HG03521 (cell line): ENCODE measurements around the gene ZDHHC4.

Experiments used
- ATAC-seq: cut with Tn5 transposase; IDR thresholded peaks from one replicate; pipeline ENCODE4 v1.9.1; 2021; ENCODE audit warnings: mild to moderate bottlenecking, moderate library complexity; ENCODE audit not compliant: unreplicated experiment

The ZDHHC4 gene

GRCh38 chr7:6604458-6604857 lies 27.2 kb downstream of the ZDHHC4 start:
- no peak for ATAC-seq

- no peak for ATAC-seq
These were observed 29.8 kb downstream of the ZDHHC4 start for GRCh38 chr7:6606866-6607583.

GRCh38 chr7:6607651-6608051 lies 30.4 kb downstream of the ZDHHC4 start:
- no peak for ATAC-seq

- no peak for ATAC-seq
These were observed 30.8 kb downstream of the ZDHHC4 start for GRCh38 chr7:6608081-6608480.

GRCh38 chr7:6608794-6609193 lies 31.5 kb downstream of the ZDHHC4 start:
- no peak for ATAC-seq

GRCh38 chr7:6612819-6613218 lies 35.6 kb downstream of the ZDHHC4 start:
- ATAC-seq: no peak

- ATAC-seq: no peak
These were observed 36.5 kb downstream of the ZDHHC4 start for GRCh38 chr7:6613706-6614105.

GRCh38 chr7:6614953-6615722 lies 37.9 kb downstream of the ZDHHC4 start, which contains the start of gene ZNF853:
TSS of gene ZNF853 (plus strand) at chr7:6615610. CDS start at chr7:6616175, 565 bp downstream.
- no peak for ATAC-seq

- ATAC-seq: no peak
These were observed 38.7 kb downstream of the ZDHHC4 start for GRCh38 chr7:6615723-6616555.

- no peak for ATAC-seq
These were observed 39.8 kb downstream of the ZDHHC4 start for GRCh38 chr7:6616854-6617643.

- no peak for ATAC-seq
These were observed 41.4 kb downstream of the ZDHHC4 start for GRCh38 chr7:6618621-6619020.

- no peak for ATAC-seq
These were observed 42.7 kb downstream of the ZDHHC4 start for GRCh38 chr7:6619961-6620360.

GRCh38 chr7:6621195-6622133 lies 44.2 kb downstream of the ZDHHC4 start:
- no peak for ATAC-seq

GRCh38 chr7:6622134-6622710 lies 45.0 kb downstream of the ZDHHC4 start:
- ATAC-seq: no peak

- ATAC-seq: no peak
These were observed 46.5 kb downstream of the ZDHHC4 start for GRCh38 chr7:6623589-6624245.

- ATAC-seq: no peak
These were observed 47.0 kb downstream of the ZDHHC4 start for GRCh38 chr7:6624246-6624611.

GRCh38 chr7:6628045-6628444 lies 50.8 kb downstream of the ZDHHC4 start:
- ATAC-seq: no peak

- no peak for ATAC-seq
These were observed 53.0 kb downstream of the ZDHHC4 start for GRCh38 chr7:6630007-6630849.
